Stimulated activated effector memory CD8-positive, alpha-beta T cell treated with anti-CD3 and anti-CD28 coated beads, Interleukin-12 subunit alpha, Interleukin-12 subunit beta, amount 100 ng/mL, for 72 hours (primary cell): ENCODE measurements around the gene TMEM63B.
"Not testable (repeated sequence)": the region's sequence is repeated elsewhere in the genome, so short reads cannot be mapped to it uniquely, and the experiment has no call there.

ENCODE experiments used
- ATAC-seq: fragments of 150-1000 bp; cut with Tn5 transposase; 2 replicates; pipeline ENCODE4 v1.10.0; 2021
- DNase-seq, 2 donors: peaks; one replicate each; pipeline ENCODE4 v3.0.0; 2021 to 2022; ENCODE audit warnings: low spot score in 2 of 2
- H3K27ac Mint-ChIP-seq: one replicate; pipeline ENCODE4 v1.8.0; 2022; ENCODE audit warnings: mild to moderate bottlenecking, mixed read lengths
- H3K36me3 Mint-ChIP-seq: one replicate; pipeline ENCODE4 v1.8.0; 2022; ENCODE audit warnings: mild to moderate bottlenecking, mixed read lengths
- H3K4me1 Mint-ChIP-seq: one replicate; pipeline ENCODE4 v1.8.0; 2022; ENCODE audit warnings: mixed read lengths
- H3K4me3 Mint-ChIP-seq: one replicate; pipeline ENCODE4 v1.8.0; 2022; ENCODE audit warnings: mild to moderate bottlenecking, mixed read lengths
- H3K9me3 Mint-ChIP-seq: one replicate; pipeline ENCODE4 v1.8.0; 2022; ENCODE audit warnings: mixed read lengths

The TMEM63B gene

DNA sequence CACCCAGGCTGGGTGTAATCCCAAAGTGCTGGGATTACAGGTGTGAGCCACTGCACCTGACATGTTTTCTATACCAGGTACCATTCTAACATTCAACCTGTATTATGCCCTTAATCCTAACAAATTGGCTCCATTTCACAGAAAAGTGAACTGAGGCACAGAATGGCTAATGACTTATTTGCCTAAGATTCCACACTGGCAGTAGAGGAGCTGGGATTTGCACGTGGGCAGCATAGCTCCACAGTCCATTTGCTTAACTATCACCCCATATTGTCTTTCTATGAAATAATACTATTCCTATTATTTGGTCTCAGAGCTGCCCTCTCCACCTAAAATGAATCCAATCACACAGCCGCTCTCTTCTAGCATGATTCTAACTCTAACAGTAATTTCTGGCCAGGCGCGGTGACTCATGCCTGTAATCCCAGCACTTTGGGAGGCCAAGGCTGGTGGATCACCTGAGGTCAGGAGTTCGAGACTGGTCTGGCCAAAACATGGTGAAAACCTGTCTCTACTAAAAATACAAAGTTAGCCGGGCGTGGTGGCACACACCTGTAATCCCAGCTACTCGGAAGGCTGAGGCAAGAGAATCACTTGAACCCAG, 66.1 kb downstream of the TMEM63B start:
- Mint-ChIP-seq H3K4me3 (no peak overlapping the region), H3K27ac (no peak overlapping the region), H3K9me3 (no peaks in the 10 kb centered on the region), H3K36me3 (peaks cover 2% of the 10 kb centered on the region), H3K4me1 (peaks cover 9% of the 10 kb centered on the region)
- DNase-seq: no peak
- ATAC-seq: no peak

DNA sequence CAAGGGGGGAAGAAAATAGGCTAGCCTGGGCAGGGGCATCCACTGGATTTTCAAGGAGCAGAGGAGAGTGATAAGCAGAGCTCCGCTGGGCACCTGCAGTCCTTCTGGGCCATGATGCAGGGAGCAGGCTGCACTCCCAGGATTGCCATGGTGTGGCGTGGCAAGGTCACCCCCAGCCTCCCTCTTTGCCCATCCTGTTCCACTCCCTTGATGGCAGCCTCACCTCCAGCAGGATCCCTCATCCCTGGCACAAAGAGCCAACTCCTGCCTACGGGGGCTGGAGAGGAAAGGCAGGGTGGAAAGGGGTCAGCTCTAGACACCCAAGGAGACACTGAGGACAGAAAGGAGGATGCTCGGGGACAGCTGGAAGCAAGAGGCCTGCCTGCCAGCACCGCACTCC, 67.0 kb downstream of the TMEM63B start:
- ATAC-seq (no peak), DNase-seq (no peak)
- Mint-ChIP-seq H3K4me1 (peaks cover 9% of the 10 kb centered on the region), H3K4me3 (no peak overlapping the region), H3K36me3 (peaks cover 5% of the 10 kb centered on the region), H3K27ac (no peak overlapping the region), H3K9me3 (no peaks in the 10 kb centered on the region)

DNA sequence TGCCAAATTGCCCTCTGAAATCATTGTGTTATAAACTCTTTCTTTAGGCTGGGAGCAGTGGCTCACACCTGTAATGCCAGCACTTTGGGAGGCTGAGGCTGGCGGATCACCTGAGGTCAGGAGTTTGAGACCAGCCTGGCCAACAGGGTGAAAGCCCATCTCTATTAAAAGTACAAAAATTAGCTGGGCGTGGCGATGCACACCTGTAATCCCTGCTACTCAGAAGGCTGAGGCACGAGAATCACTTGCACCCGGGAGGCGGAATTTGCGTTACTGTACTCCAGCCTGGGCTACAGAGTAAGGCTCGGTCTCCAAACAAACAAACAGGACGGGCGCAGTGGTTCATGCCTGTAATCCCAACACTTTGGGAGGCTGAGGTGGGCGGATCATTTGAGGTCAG, 69.0 kb downstream of the TMEM63B start:
- not testable (repeated sequence) for H3K4me3 Mint-ChIP-seq, H3K9me3 Mint-ChIP-seq, H3K36me3 Mint-ChIP-seq, ATAC-seq, DNase-seq, H3K27ac Mint-ChIP-seq, H3K4me1 Mint-ChIP-seq

DNA sequence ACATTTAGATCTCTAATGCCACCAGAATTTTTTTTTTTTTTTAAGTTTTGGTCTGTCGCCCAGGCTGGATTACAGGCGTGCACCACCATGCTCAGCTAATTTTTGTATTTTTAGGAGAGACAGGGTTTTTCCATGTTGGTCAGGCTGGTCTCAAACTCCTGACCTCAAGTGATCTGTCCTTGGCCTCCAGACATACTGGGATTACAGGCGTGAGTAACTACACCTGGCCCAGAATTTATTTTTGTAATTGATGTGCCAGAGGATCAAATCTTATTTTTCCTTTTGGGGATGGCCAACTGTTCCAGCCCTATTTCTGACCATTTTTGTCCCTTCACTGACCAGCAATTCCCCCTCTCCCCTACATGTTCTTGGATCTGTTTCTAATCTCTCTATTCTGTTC, 71.3 kb downstream of the TMEM63B start:
- DNase-seq (no peak), ATAC-seq (no peak)
- H3K27ac Mint-ChIP-seq: no peak overlapping the region
- H3K9me3 Mint-ChIP-seq: no peaks in the 10 kb centered on the region
- no peak overlapping the region for H3K4me3 Mint-ChIP-seq
- H3K36me3 Mint-ChIP-seq: peaks cover 5% of the 10 kb centered on the region
- H3K4me1 Mint-ChIP-seq: no peaks in the 10 kb centered on the region

DNA sequence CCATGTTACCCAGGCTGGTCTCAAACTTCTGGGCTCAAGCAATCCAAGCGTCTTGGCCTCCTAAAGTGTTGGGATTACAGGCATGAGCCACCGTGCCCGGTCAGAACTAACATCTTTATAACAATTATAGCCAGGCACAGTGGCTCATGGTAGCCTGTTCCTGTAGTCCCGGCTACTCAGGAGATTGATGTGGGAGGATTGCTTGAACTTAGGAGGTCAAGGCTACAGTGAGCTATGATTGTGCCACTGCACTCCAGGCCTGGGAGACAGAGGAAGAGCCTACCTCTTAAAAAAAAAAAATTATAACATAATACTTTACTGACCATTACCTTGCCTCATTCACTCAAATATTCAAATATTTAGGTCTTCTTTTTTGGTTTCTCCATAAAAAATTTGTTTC, 72.5 kb downstream of the TMEM63B start:
- Mint-ChIP-seq H3K4me1 (no peaks in the 10 kb centered on the region), H3K36me3 (peaks cover 5% of the 10 kb centered on the region), H3K4me3 (no peak overlapping the region), H3K27ac (no peak overlapping the region), H3K9me3 (no peaks in the 10 kb centered on the region)
- no peak for ATAC-seq
- no peak for DNase-seq

GRCh38 chr6:44201200-44201599, 73.8 kb downstream of the TMEM63B start:
- H3K4me1 Mint-ChIP-seq: no peaks in the 10 kb centered on the region
- no peak overlapping the region for H3K4me3 Mint-ChIP-seq
- no peaks in the 10 kb centered on the region for H3K9me3 Mint-ChIP-seq
- H3K27ac Mint-ChIP-seq: peak overlapping the region; percentile 74
- peaks cover 5% of the 10 kb centered on the region for H3K36me3 Mint-ChIP-seq
- no peak for ATAC-seq
- DNase-seq: no peak

DNA sequence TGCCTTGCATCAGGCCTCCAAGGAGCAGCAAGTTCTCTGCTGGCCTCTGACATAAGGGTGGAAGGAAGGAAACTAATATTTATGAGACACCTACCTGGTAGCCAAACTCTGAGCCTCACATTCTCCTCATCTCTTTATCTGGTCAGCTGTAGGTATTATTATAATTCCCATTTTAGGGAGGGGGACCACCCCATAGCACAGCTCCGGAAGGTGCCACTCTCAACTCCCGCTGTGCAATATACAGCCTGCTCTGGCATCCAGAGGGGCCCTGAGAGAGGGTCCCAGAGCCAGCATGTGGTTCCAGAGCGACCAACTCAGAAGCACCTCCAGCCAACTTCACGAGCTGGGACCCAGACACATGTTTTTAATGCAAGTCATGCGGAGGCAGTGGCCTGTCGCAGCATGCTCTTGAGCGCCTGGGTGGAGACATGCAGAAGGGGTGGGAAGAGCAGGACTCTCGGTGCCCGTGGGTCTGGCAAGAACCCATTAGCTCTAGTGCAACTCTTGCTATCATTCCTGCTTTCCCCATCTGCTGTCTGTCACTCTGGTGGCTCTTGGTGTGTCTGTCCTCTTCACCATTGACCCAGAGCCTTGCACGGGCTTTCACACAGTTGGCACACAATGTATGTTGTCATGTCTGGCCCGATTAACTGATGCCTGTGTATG, 74.4 kb downstream of the TMEM63B start:
- Mint-ChIP-seq H3K36me3 (peaks cover 5% of the 10 kb centered on the region), H3K4me3 (no peak overlapping the region), H3K4me1 (no peaks in the 10 kb centered on the region), H3K27ac (no peak overlapping the region), H3K9me3 (no peaks in the 10 kb centered on the region)
- no peak for DNase-seq
- no peak for ATAC-seq

- peaks cover 5% of the 10 kb centered on the region for H3K36me3 Mint-ChIP-seq
- H3K27ac Mint-ChIP-seq: no peak overlapping the region
- H3K9me3 Mint-ChIP-seq: no peaks in the 10 kb centered on the region
- H3K4me3 Mint-ChIP-seq: no peak overlapping the region
- DNase-seq (no peak), ATAC-seq (no peak)
- H3K4me1 Mint-ChIP-seq: no peaks in the 10 kb centered on the region
Measured at GRCh38 chr6:44202332-44202971, 75.1 kb downstream of the TMEM63B start.

GRCh38 chr6:44202972-44203750, 75.8 kb downstream of the TMEM63B start:
- DNase-seq: no peak
- Mint-ChIP-seq H3K4me1 (no peaks in the 10 kb centered on the region), H3K4me3 (no peak overlapping the region), H3K9me3 (no peaks in the 10 kb centered on the region), H3K36me3 (peaks cover 5% of the 10 kb centered on the region), H3K27ac (no peak overlapping the region)
- ATAC-seq: no peak

DNA sequence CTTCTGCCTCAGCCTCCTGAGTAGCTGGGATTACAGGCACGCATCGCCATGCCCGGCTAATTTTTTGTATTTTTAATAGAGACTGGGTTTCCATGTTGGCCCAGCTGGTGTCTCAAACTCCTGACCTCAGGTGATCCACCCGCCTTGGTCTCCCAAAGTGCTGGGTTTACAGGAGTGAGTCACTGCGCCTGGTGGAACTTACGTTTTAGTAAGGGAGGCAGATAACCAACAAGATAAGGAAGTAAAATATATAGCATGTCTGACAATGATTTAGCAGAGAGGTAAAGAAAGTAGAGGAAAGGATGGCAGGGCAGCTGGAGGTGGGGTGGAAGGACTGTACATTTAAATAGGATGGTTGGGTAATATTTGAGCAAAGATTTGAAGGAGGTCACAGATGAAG, 76.6 kb downstream of the TMEM63B start:
- Mint-ChIP-seq H3K4me3 (no peak overlapping the region), H3K27ac (no peak overlapping the region), H3K36me3 (no peaks in the 10 kb centered on the region), H3K4me1 (no peaks in the 10 kb centered on the region), H3K9me3 (no peaks in the 10 kb centered on the region)
- DNase-seq (no peak), ATAC-seq (no peak)
